HG02610 (cell line): ENCODE data around the gene LDLRAP1.

Source experiments
- ATAC-seq: cut with Tn5 transposase; IDR thresholded peaks from one replicate; pipeline ENCODE4 v1.9.1; 2021; ENCODE audit warnings: mild to moderate bottlenecking, moderate library complexity; ENCODE audit not compliant: unreplicated experiment

The LDLRAP1 gene

GRCh38 chr1:25541889-25542658, 1.3 kb upstream of the LDLRAP1 start:
- no peak for ATAC-seq

DNA sequence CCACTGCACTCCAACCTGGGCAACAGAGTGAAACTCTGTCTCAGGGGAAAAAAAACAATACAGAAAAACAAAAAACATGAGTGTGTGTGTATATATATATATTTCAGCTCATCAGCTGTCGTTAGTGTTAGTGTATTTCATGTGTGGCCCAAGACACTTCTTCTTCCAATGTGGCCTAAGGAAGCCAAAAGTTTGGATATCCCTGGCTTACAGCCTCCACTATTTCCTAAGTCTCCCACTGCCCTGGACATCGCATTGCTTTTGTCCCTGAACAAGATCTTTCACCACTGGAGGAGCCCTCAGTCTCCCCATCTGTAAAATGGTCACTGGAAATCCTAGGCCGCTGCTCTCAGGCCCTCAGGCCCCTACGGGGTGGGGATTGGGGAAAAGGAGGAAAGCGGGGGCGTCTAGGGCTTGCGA, 391 bp upstream of the LDLRAP1 start:
- no peak for ATAC-seq

DNA sequence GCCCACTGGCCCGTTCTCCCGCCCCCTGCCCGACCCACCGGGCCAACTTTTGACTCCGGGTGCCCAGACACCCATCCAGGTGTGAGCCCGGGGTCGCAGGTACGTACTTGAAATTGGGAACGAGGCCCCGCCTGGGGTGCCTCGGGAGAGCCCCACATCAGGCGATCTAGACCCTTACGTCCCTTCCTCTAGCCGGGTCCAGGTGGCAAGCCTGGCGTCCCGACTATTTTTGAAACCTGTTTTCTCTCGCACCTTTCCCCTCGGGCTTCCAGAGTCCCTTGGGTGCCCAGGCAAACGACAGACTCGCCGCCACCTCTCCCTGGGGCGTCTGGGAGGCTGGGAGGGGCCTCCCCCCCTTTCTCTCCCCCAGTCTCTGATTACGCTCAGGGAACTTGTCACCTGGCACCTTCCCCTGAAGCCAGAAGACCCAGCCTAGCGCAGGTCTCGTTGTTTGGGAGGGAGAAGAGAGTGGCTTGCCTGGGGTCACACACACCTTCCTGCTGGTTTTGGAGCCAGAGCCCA, 898 bp downstream of the LDLRAP1 start:
- ATAC-seq = no peak

- no peak for ATAC-seq
These were observed 1.4 kb downstream of the LDLRAP1 start for GRCh38 chr1:25544819-25545218.

GRCh38 chr1:25545767-25546166, 2.4 kb downstream of the LDLRAP1 start:
- ATAC-seq = no peak

DNA sequence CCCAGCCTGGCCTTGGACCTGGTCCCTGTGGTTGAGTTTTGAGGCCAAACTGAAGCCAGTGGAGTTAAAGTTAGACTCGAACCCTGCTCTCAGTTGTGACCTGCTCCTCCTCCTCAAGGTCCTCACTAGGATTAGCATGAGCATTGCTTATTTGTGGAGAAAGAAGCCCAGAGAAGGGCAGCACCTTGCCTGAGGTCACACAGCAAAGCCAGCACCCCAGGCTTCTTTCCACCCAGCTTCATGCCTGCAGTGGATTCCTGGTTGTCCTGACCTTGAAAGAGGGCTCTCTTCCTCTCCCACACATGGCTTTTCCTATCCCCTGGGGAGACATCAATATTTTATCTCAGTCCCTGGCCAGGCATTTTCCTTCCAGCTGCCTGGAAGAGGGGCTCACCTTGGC, 2.8 kb downstream of the LDLRAP1 start:
- no peak for ATAC-seq

GRCh38 chr1:25548601-25549000, 5.2 kb downstream of the LDLRAP1 start:
- no peak for ATAC-seq

DNA sequence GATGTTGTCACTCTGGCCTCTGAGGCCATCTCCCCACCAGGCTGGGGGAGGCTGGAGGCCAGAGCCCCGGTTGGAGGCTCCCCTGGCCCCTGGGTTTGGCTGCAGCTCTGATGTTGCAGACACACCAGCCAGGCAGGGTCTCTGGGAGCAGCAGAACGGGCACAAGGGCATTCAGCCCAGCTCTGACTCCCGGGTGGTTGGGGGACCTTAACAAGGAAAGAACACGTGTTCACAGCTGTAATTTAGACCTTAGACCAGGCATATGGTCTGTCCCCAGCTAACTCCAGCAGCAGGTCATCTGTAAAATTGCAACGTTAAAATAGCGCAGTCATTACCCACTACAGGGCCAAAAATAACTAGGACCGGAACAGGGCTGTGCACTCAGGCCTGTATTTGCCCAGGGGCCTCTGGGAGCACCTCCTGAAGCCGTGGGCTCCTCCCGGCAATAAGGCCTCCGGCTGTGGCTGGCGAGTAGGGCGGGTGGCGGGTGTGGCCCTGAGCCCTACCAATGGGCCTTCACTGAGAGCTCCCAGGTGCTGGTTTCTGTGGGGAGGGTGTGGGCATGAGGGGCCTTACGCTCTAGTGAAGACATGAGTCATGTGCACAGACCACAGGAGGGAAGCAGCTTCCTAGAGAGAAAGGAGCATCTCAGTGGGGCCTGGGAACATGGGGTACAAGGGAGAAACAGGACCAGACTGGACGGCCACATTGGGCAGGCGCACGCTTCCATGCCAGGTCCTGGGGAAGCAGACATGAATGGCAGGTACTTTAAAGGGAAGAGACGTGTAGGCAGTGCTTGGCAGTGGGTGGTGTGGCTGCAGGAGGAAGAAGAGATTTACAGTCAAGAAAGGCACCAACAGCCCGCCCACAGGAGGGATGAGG, 6.1 kb downstream of the LDLRAP1 start:
- ATAC-seq = peak; percentile 95

DNA sequence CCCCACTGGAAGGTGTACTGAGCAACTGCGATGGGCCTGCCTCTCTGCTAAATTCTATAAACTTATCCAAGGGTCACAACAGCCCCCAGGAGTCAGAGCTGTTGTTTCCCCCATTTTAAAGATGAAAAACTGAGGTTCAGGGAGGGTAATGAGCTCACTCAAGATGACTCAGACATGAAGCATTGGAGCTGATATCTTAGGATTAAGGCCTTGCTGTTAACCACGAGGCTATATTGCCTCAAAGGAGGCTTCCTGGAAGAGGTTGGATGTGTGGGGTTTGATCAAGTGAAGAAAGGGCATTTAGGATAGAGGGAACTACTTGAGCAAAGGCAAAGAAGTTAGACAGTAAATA, 6.7 kb downstream of the LDLRAP1 start:
- ATAC-seq = no peak

- no peak for ATAC-seq
These were observed 7.4 kb downstream of the LDLRAP1 start for GRCh38 chr1:25550683-25551310.

DNA sequence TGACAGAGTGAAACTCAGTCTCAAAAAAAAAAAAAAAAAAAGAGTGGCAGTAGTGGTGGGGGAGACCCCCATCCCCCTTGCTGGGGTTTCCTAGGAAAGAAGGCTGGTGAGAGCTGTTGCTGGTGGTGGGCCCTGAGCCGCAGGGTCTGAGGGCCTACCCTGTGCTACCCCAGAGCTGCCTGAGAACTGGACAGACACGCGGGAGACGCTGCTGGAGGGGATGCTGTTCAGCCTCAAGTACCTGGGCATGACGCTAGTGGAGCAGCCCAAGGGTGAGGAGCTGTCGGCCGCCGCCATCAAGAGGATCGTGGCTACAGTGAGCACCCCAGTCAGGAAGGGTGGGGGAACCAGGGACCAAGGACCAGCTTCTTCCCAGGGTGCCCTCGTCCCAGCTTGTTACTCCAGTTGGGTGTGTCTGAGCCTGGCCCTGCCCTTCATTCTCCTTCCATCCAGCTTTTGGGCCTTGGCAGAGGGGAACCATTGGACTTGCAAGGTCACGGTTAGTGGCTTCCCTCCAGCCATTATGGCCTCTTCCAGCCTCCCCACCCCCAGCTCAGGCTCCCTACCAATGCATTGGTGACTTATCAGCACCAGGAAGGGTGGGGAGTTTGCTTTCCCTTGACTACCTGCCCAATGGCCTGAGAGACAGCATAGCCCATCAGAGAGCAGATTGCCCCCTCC, 10.5 kb downstream of the LDLRAP1 start:
- no peak for ATAC-seq

- ATAC-seq = no peak
These were observed 11.0 kb downstream of the LDLRAP1 start for GRCh38 chr1:25554430-25554780.

GRCh38 chr1:25554886-25555752, 11.7 kb downstream of the LDLRAP1 start:
- no peak for ATAC-seq

GRCh38 chr1:25555753-25556092, 12.3 kb downstream of the LDLRAP1 start:
- no peak for ATAC-seq

DNA sequence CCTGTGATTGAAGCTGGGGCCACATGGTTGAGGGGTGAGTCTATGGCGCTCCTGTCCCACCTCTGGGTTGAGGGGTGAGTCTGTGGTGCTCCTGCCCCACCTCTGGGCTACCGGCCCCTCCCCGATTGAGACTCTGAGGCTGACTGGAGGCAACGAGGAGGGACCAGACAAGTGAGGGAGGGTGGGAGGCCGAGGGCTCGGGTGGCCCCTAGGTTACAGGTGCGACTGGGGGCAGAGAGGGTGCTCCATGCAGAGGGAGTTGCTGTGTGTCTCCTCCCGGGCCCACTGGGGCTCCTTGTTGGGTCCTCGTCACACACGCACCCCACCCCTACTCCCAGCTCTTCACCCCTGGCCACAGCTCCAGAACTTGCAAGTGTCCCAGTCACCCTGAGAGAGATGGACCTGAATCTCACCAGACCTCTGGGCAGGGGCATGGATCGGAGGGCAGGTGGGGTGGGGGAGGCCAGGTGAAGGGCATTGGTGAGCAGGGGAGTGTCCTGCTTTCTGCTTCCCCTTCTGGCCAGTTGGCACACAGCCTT, 12.8 kb downstream of the LDLRAP1 start:
- no peak for ATAC-seq

DNA sequence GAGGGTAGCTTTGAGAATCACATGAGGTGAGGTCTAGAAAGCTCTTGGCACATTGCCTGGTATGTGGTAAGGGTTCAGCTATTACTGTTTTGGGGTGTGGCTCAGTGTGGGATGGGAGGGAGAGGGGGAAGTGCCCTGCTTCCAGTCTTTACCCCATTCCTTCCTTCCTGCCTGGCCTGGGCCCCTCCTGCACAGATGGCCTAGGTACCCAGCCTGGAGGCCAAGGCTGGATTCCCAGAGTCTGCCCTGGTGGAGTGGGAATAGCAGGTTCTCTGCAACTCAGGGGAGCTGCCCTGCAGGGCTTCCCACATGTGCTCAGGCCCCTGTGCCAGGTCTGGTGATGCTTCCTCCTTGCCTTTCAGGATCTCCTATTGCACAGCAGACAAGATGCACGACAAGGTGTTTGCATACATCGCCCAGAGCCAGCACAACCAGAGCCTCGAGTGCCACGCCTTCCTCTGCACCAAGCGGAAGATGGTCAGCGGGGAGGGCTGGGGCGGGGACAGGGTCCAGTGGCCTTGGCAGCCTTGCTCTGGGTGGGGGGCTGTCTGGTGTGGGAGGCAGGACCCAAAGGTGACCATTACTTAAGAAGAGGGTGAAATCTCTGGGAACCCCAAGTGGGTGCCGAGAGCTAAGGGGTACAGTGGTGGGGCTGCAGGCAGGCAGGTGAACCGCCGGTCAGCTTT, 13.5 kb downstream of the LDLRAP1 start:
- ATAC-seq = no peak

GRCh38 chr1:25557543-25557942, 14.1 kb downstream of the LDLRAP1 start:
- ATAC-seq = no peak

- no peak for ATAC-seq
These were observed 15.6 kb downstream of the LDLRAP1 start for GRCh38 chr1:25559031-25559430.

GRCh38 chr1:25560001-25560400, 16.6 kb downstream of the LDLRAP1 start:
- ATAC-seq = no peak
